LNCaP clone FGC (cell line): ENCODE measurements around the gene GHRL.

ENCODE experiments used
- DNase-seq: peaks from one replicate; pipeline ENCODE4 v3.0.0-alpha.2; 2011; ENCODE audit warnings: low read depth
- H3K4me3 ChIP-seq: 2 replicates; pipeline ENCODE4 v1.5.1; 2011; ENCODE audit warnings: mild to moderate bottlenecking, low read depth, low read length, control low read depth
- CTCF ChIP-seq: IDR thresholded peaks from 2 replicates; pipeline ENCODE4 v1.5.1; 2012; ENCODE audit warnings: mild to moderate bottlenecking; ENCODE audit not compliant: control insufficient read depth, insufficient read depth; ENCODE audit errors: extremely low read depth

Gene GHRL

DNA sequence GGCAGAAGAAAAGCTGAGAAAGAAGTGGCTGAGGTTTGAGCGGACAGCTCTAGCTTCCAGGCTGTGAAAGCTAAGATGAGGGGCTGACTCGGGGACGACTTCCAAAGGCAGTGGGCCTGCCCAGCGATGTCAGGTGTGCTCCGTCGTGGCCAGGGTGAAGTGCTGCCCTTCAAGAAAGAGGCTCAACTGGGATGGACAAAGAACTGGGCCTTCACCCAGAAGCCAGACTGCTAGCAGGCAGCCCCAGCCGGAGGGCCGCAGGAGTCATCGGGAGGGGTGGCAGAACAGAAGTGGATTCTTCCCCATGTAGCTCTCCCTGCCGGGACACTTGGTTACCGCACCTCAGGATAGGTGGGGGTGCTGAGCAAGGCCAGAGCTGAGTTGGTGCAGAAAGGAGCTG is 41.3 kb upstream of the GHRL start:
- H3K4me3 ChIP-seq, result no peak overlapping the region
- TF ChIP-seq CTCF, result no peak
- DNase-seq, result no peak

- DNase-seq, result no peak
- no peak for TF ChIP-seq CTCF
- H3K4me3 ChIP-seq, result no peak overlapping the region
Measured at GRCh38 chr3:10333349-10333650, 40.6 kb upstream of the GHRL start.

GRCh38 chr3:10332481-10333348 is 40.0 kb upstream of the GHRL start:
- no peak overlapping the region for H3K4me3 ChIP-seq
- DNase-seq, result no peak
- no peak for TF ChIP-seq CTCF

DNA sequence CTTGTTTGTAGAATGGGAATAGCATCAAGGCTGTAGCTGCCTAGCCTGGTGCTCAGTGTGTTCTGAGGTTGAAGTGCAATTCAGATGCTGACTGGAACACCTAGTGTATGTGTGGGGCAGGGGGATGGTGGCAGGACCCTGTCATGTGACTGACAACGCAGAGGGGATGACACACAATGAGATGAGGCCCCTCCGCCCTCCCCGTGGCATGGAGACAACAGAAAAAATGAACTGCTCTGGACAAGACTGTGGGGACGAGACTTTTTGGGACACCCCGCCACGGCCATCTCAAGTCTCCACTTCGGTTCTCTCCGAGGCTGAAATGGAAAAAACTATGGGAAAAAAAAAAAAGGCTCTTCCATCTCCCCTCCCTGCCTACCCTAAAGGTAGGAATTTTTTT is 38.6 kb upstream of the GHRL start:
- TF ChIP-seq CTCF, result no peak
- no peak for DNase-seq
- no peak overlapping the region for H3K4me3 ChIP-seq

DNA sequence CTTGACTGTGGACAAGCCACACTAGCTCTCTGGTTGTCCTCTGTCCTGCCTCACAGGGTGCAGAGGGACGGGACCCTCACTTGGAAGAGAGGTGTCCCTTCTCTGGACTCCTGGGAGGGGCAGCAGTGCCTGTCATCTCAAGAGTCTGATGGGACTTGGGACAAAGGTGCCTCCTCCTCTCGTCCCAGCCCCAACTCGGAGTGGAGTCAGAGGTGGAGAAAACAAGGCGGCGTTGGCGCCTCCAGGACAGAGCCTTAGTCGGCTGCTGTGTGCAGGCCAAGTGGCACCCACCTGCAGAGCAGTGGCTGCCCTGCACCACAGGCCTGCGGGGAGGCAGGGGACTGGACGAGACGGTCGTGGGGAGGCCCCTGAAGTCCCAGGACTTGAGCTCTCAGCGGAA is 37.6 kb upstream of the GHRL start:
- no peak for TF ChIP-seq CTCF
- DNase-seq, result no peak
- H3K4me3 ChIP-seq, result no peak overlapping the region

DNA sequence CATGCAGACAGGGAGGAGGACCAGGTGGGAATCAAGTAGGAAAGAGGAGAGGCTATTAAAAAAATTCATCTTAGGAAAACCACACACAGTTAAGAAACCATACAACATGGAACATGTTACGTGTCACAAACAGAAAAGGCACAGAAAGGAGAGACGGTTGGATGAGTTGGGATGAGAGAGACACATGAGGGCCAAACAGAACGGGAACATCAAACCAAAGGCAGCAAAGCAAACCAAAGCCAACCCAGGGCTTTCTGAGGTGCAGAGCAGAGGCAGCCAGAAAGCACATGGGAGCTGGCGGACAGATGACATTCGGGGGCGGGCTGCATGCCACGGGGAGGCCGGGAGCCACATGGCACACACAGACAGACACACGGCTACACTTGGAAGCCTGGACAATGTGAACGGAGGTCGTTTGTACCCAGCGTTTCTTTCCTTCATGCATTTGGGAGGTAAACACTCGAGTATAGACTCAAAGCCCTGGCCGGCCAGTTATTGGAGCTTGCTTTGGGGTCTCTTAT is 36.8 kb upstream of the GHRL start:
- H3K4me3 ChIP-seq, result no peak overlapping the region
- TF ChIP-seq CTCF, result no peak
- no peak for DNase-seq
